Measurements from ENCODE around the gene RAPGEF6.
A peak's percentile ranks its signal among the peaks of the same experiment; 100 is the strongest.

The RAPGEF6 gene

GRCh38 chr5:131538177-131538593, 96.8 kb downstream of the RAPGEF6 start:
- DNase-seq, result no peak

- DNase-seq, result peak in 1 of 14 donors; percentile 42
Observed at GRCh38 chr5:131536850-131537448, 98.1 kb downstream of the RAPGEF6 start.

DNA sequence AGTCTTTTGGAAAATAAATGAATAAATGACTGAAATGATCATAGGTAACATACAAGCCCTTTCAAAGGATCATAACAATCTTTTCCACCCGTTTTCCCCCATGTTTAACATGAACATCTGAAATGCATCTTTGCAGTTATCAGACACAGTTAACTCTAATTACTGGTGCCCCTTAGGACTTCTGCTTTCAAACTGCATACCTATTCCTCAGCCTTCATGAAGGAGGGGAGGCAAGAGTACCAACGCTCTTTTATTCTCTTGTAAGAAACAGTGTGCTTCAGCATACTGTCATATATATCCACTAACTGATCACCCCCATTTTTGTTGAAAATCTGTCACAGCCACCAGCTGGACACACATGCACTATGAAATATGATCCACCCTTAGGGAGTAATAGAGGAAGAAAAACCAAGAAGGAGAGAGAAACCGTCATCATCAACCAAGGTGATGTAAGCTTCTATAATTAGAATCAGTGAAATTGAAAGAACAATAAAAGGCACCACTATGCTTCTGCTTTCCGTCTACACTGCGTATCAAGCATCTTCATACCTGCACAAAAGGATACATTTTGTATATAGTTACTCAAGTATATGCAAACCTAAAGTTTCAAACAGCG, 98.7 kb downstream of the RAPGEF6 start:
- peak in 1 of 14 donors; percentile 42 for DNase-seq

- peak in 1 of 14 donors; percentile 74 for DNase-seq
Observed at GRCh38 chr5:131534974-131535373, 100.1 kb downstream of the RAPGEF6 start.

DNA sequence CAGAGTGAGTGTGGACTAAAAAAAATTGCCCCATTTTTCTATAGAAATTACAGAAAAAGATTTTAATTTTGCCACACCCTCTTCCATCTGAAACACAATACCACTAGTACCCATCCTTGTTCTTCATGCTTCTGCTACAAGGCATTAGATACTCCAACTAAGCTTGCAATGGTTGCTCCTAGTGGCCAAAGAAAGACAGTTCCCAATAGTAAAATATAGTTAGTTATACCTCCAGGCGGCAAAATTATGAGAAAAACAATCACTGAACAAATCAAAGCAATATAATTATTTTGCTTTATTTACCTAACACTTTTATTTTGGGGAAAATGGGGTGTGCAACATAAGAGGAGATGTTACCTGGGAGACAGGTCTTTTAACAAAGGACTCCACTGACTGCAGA, 101.2 kb downstream of the RAPGEF6 start:
- DNase-seq, result peak in 1 of 14 donors; percentile 48

DNA sequence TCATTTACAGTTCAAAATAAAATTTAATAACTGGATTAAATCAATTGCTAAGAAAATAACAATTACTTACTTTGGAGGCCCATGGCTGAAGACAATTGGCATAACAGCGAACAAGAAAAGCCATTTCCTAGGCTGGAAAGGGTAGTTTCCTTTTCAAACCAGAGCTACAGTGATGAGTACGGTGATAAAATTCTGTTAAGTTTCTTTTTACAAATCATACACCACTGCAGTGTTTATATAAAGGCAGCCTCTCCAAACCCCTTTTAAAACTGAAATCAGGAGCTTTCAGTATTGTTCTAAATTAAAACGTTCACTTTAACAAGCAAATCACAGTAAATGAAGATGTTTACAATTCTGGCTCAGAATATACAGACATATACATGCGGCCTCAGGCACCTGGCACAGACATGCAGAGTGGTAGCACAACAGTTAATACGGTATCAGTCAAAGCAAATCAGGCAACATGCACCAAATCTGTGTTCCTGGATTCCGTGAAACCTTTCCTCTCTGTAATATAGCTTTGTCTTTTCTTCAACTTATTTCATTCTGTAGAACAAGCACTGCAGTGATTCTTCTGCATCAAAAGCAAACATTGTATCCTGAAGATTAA, 102.9 kb downstream of the RAPGEF6 start:
- peak in 2 of 14 donors; percentile 15 to 77 for DNase-seq

GRCh38 chr5:131530706-131531331, 104.2 kb downstream of the RAPGEF6 start:
- peak in 1 of 14 donors; percentile 56 for DNase-seq

DNA sequence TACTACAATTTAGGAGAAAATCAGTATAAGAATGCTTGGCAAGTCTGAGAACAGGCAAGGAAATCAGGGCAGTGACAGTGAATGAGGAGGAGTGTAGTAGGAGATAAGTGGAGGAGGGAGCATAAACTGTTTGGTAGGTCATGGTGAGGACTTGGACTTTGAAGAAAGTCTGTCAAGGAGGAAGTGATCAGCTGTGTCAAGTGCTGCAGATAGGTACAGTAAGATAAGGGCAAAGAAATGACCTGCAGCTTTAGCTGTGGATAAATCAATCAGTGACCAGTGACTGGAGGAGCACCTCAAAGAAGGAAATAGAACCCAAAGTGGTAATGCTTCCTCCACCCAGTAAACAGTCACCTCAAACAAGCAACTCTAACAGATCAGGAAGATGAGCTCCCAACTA, 106.3 kb downstream of the RAPGEF6 start:
- no peak for DNase-seq

DNA sequence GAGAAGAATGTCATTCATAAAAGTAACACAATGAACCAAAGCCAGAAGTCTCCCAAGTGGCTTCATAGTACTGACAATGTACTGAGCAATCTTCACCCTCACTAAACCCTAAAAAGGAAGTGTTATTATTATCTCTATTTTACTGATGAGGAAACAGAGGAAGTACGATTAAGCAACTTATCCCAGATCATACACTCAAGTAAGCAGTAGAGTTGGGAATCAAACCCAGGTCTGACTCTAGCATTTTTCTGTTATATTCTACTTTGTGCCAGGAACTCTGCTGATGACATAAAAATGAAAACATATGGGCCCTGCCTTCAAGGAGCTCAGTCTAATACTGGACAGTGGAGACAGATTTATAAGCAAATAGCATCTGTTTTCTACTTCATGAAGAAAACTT, 109.2 kb downstream of the RAPGEF6 start:
- DNase-seq, result no peak

DNA sequence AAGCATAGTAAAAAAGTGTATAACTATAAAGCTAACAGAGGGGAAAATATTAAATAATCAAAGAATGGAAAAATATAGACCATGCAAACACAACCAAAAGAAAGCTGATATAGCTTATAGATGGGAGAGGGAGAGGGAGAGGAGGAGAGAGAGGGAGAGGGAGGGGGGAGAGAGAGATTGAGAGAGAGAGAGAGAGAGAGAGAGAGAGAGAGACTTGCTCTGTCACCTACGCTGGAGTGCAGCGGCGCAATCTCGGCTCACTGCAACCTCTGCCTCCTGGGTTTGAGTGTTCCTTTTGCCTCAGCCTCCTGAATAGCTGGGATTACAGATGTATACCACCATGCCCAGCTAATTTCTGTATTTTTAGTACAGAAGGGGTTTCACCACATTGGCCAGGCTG, 110.6 kb downstream of the RAPGEF6 start:
- DNase-seq, result no peak

- no peak for DNase-seq
Observed at GRCh38 chr5:131523500-131524185, 111.4 kb downstream of the RAPGEF6 start.

DNA sequence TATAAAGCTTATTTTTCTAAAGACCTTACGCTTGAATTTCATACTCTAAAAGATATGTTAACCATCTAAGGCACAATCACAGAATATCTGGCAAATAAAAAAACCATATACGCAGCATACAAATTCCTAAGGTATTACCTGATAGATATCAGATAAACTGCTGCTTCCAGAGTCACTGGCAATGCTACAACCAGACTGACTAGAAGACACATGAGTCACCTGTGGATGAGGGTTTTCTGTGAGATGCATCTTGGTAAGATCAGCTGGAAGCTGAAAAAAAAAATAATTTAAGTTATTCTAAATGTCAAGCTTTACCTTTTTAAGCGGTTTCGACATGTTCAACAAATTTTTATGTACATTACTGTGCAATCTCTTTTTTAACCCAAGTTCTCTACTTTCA, 113.8 kb downstream of the RAPGEF6 start:
- no peak for DNase-seq

- no peak for DNase-seq
Observed at GRCh38 chr5:131515348-131515747, 119.7 kb downstream of the RAPGEF6 start.

GRCh38 chr5:131514316-131515283, 120.4 kb downstream of the RAPGEF6 start:
- DNase-seq, result no peak

DNA sequence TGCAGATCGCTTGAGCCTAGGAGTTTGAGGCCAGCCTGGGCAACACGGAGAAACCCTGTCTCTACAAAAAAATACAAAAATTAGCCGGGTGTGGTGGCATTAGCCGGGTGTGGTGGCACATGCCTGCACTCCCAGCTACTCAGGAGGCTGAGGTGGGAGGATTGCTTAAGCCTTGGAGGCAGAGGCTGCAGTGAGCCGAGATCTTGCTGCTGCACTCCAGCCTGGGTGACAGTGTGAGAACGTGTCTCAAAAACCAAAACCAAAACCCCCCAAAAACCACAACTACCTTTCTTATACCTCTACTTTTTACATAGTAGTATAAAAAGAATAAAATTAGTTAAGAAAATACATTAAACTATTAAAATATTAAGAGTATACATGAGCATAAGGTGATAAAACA, 121.2 kb downstream of the RAPGEF6 start:
- no peak for DNase-seq

DNA sequence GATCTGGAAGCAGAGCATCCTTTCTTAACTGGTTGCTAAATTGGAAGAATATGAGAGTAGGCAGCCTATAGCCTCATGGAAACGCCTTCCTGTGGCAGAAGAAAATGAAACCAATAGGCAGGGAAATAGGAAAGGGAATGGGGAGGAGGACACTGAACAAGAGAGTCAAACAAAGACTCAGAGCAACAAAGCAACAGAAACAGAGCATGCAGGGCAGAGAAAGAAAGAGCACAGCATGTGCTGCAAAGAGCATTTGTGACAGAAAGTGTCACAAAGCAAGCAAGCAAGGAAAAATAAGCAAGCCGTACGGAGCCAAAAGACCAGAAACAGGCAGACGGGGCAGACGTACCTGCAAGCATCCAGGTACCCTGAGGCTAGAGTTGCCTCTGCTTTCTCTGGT, 123.1 kb downstream of the RAPGEF6 start:
- DNase-seq, result peak in 1 of 14 donors; percentile 20

GRCh38 chr5:131509801-131510200, 125.2 kb downstream of the RAPGEF6 start:
- DNase-seq, result no peak

DNA sequence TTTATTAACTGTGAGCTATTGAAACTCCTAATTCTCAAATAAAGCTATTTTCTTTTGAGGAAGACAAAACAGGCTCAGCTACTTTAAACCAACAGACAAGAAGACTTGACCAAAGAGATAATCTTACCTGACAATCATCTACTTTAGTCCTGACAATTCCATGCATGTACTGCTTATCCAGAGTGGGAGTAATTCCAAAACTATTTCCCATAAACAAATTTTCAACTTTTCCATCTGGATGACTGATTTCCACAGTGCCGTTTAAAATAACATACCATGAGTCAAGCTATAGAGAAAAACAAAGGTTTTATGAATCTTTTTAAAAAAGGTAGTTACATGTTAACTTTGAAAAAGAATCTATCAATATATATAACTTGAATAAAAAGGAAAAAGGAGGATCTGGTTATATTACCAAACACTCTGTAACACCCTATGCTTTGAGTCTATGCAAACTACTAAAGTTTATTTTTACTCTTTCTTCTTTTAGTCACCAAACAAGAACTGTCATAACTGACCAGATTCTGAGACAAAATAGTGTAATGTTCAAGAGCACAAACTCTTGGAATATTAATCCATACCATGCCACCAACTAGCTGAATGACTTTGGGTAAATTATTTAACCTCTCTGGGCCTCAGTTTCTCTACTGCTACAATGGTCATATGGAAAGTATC, 129.7 kb downstream of the RAPGEF6 start:
- no peak for DNase-seq

- no peak for DNase-seq
Observed at GRCh38 chr5:131496400-131496713, 138.7 kb downstream of the RAPGEF6 start.

DNA sequence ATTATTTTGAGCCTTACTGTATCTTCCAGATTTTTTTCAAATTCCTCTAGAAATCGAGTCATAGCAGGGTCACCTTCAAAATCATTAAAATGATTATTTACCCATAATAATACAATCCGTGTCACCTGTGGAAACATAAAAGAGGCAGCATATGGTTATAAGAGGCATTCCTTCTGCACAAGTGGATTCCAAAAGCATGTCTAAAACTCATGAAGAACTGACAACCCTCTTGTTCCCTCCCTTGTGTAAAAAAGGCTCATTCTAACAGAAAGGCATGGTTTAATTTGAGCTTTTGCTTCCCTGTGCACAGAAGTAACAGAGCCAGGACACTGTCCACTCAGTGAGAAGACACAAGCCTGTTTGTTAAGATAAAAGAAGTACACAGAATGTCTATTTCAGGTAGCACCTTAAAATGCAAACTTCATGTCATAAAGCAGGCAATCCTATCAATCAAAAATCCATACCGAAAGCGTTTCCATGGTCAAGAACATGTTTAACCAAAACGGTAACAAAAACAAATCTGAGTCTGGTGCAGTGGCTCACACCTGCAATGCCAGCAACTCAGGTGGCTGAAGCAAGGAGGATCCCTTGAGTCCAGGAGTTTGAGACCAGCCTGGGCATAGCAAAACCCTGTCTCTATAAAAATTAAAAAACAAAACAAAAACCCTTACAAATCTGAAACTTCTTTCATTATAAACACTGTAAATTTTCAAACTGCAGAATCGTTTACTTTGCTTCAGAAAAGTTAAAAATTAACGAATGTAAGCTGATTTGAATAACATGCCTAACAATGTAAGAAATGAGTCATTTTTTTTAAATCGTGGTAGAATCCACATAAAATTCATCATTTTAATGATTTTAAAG, 139.3 kb downstream of the RAPGEF6 start:
- DNase-seq, result no peak

Data from C1 segment of cervical spinal cord (tissue), 14 donors.